ENCODE data around the gene PEX3.

- TF ChIP-seq EZH2phosphoT487 (IDR thresholded peaks at IDR 0.05; ENCODE audit: borderline replicate concordance) (no peak), POLR2A (IDR thresholded peaks at IDR 0.05; ENCODE audit: borderline replicate concordance, extremely low read depth, insufficient read depth, insufficient read length) (no peak), CEBPB (IDR thresholded peaks at IDR 0.05; ENCODE audit: low read depth) (no peak), CTCF (IDR thresholded peaks at IDR 0.05 in 2 of 3, conservative IDR thresholded peaks at IDR 0.05 in 1 of 3; ENCODE audit: borderline replicate concordance in 1 of 3, insufficient read depth in 1 of 3, low read depth in 2 of 3, low read length in 2 of 3) (no peak), ZNF274 (IDR thresholded peaks at IDR 0.05; ENCODE audit: low read depth, low read length) (no peak), RAD21 (IDR thresholded peaks at IDR 0.05; ENCODE audit: low read depth) (no peak), SRF (IDR thresholded peaks at IDR 0.05; ENCODE audit: low read depth) (no peak), TCF7L2 (IDR thresholded peaks at IDR 0.05; ENCODE audit: borderline replicate concordance, extremely low read depth, insufficient read depth, insufficient read length) (no peak), JUND (IDR thresholded peaks at IDR 0.05) (no peak), YY1 (IDR thresholded peaks at IDR 0.05; ENCODE audit: extremely low read depth, insufficient replicate concordance, low read depth, low read length) (no peak), POLR2AphosphoS5 (IDR thresholded peaks at IDR 0.05; ENCODE audit: low read depth, low read length) (no peak)
- TF ChIP-seq, protein P1, sequence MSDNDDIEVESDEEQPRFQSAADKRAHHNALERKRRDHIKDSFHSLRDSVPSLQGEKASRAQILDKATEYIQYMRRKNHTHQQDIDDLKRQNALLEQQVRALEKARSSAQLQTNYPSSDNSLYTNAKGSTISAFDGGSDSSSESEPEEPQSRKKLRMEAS (IDR thresholded peaks at IDR 0.05): no peak
Observed at GRCh38 chr6:143408151-143408786, 42.3 kb upstream of the PEX3 start.

Measured in HCT116 (cell line).